ENCODE measurements around the gene ARL3.

Gene ARL3

DNA sequence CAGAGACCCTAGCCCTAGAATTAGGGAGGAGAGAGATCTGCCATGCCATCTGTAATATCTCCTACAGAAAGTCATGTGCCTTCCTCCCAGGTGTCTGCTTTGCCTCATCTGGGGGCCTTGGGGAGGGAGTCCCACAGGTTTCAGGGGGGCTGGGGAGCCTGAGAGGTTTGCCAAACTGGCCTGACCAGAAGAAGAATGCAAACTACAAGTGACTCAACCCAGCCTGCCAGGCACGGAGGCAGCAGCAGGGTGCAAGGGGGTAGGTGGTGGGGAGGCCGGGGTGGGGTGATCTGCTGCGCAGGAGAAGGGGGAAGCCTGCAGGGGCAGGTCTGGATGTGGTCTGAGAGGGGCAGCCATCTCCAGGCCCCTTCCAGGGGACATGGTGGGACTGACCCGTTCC, 79.5 kb downstream of the ARL3 start:
- DNase-seq (ENCODE audit: low spot score) = no peak

DNA sequence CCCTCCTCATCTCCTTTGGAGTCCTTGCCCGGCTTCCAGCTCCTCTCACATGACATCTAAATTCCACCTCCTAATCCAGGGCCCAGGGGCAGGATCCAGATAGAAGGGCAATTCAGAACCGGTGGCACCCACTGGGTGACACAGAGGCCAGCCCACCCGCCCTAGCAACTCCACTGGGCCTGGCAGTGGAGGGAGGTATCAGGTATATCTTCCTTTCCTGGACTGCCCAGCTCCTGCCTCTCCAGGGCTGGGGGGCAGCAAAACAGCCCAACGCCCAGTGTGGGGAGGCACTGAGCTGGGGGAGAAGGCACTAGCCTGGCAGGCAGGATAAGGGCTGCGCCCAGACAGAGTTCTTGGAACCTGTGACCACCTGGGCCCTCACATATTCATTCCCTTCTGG, 80.3 kb downstream of the ARL3 start:
- DNase-seq (ENCODE audit: low spot score) = no peak

DNA sequence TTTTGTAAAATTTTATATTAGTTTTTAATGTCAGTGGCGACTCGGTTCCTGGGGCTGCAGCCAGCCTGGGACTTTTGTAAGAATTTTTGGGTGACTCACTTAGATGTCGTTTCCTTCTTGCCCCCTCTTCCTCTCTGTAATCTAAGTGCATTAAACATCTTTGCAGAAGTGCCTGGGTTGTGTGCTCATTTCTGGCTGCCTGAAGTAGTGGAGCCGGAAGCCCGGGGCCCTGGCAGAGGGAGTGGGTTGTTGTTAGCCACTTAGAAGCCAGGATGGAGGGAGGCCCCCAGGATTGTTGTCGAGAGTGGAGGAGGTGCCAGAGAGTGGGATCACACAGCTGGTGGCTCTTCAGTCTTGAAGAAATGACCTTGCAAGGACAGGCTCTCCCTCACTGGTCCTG, 80.9 kb downstream of the ARL3 start:
- DNase-seq (ENCODE audit: low spot score) = no peak

DNA sequence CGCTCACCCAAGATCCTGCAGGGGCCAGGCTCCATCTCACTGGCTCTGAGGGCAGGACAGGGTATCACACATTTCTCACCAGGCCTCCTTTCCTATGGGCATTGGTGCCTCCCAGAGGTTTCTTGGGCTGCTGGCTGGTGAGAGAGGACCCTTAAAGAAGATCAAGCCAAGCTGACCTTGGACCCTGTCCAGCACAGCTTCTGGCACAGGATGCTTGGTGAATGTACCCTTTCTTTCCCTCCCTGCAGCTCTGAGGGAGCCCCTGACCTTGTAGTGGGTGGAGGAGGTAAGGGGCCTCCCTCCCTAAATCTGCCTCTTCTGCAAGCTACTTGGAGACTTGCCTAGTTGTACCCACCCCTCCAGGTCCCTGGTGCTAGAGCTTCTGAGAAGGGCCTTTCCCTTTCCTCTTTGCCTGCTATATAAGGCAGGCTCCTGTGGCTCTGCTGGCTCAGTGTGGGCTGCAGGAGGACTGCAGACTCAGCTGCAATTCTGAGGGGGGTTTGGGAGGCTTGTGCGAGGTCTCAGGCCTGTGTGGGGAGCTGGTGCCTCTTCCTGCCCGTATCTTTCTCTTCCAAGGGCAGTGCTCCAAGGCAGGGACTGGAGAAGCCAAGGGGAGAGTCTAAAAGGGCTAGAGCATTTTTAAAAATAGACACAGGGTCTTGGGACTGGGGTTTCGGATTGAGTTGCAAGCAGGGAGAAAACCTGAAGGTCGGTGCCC, 81.6 kb downstream of the ARL3 start:
- DNase-seq (ENCODE audit: low spot score) = no peak

DNA sequence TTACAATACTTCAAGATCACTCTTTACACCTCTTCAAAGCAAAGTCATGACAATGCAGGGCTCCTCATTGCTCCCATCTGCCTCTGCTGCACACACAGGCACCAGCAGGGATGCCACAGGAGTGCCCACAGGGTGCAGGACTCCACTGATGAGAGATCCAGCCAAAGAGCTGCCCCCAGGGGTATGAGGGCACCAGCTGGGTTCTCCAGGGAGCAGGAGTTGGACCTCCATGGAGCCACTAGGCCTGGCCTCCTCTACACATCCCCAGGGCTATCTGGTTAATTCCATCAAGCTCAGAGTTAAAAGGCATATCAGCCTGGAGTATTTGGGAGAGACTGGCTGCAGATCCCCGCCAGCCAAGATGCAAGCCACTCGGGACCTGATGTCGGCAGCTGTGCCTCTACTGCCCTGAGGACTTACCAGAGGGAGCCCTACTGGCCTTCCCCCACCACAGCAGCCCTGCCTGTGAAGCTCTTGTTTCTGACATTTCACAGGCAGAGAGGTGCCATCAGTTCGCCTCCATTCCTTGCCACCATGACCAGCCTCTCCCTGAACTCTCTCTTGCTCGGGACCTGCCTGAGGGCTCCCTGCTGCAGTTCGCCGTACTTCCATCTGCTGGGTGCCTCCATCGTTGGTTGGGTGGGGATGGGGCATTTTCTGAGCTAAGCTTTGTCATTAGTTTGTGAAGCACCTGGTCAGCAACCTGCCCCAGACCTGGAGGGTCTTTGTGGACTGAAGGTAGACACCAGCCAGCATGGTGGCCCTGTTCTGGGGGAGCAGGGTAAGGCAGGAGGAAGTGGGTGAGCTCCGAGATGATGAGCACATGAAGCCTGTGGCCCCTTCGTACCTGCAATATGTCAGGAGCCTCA, 82.4 kb downstream of the ARL3 start:
- no peak for DNase-seq (ENCODE audit: low spot score)

DNA sequence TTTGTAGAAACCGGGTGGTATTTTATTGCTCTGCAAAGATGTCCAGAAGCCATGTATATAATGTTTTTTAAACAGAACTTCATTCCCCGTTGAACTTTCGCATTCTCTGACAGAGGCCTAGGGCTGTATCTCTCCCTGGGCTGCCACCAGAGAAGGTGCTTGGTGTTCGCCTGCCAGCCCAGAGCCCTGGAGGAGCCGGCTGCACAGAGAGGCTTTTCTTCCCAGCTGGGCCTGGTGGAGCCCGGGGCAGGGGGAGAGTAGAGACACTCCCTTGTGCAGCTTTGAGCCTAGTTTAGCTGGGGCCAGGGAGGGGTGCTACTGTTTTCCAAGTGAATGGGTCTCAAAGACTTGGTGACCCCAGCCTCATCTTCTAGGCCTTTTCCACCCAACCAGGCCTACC, 83.5 kb downstream of the ARL3 start:
- DNase-seq (ENCODE audit: low spot score) = no peak

DNA sequence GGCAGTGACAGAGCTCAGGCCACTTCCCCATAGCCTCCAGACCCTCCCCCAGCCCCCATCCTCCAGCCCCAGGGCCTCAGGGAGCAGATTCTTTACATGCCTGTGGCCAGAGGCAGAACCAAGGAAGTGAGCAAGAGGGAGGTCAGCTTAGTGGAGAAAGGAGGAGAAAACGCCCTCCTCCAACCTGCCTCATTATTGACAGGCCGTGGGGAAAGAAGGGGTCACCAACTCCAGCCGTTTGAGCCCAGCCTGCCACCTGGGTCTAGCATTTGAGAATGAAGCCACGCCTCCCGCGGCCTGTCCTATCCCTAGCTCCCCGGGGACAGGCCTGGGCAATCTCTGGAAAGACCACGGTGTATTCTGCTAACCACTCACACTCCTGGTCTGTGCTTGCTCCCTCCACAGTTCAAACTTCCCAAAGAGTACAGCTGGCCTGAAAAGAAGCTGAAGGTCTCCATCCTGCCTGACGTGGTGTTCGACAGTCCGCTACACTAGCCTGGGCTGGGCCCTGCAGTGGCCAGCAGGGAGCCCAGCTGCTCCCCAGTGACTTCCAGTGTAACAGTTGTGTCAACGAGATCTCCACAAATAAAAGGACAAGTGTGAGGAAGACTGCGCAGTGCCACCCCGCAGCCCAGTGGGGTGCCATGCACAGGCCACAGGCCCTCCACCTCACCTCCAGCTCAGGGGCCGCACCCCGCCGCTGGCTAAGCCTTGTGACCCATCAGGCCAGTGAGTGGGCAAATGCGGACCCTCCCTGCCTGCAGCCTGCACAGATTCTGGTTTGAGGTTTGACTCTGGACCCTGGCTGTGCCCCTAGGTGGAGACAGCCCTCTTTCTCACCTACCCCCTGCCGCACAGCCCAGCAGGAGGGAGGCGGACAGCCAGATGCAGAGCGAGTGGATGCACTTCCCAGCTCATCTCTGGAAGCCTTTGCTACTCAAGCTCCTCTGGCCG, 84.3 kb downstream of the ARL3 start:
- peak; percentile 69 for DNase-seq (ENCODE audit: low spot score)

DNA sequence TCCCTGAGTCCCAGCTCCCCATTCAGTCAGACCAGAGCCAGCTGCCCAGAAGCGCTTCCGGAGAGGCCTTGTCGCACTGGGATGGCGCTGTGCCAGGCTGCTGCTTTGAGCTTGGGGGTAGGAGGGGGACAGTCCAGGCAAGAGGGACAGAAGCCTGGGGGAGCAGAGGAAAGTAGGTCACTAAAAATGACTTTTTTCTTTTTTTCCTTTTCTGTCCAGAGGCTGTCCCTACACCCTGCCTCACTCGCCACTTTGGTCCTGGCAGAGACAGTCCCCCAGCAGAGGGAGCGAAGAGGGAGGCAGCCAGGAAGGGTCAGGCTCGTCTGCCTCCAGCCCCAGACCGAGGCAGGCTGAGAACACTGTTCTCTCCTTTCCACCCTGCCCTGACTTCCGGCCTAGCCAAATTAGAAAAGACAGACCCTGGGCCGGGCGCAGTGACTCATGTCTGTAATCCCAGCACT, 85.7 kb downstream of the ARL3 start:
- DNase-seq (ENCODE audit: low spot score) = no peak

DNA sequence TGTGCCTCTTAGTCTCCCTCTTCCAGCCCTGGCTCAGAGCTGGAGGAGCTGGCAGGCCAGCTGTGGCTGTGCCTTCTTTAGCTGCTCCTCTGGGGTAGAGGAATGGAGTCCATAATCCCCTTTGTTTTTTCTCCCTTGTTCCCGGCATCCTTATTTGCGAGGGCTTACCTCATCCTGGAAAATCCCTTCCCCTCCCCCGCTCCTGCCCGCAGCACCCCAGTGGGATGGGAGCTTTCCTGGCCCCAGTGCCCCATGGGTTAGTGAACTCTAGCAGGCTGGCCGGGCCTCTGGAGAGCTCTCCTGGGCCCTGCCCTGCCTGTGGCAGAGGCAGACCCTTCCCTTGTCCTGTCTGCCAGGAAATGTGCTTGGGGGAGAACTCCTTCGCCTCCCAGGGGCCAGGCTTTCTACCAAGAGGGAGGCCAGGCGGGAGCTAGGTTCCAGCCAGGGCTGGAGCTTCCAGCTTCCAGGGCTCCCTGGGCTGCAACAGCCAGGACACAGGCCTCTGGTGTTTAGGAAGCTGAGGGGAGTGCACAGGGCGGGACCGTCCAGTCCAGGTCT, 86.4 kb downstream of the ARL3 start:
- DNase-seq (ENCODE audit: low spot score) = peak; percentile 81

DNA sequence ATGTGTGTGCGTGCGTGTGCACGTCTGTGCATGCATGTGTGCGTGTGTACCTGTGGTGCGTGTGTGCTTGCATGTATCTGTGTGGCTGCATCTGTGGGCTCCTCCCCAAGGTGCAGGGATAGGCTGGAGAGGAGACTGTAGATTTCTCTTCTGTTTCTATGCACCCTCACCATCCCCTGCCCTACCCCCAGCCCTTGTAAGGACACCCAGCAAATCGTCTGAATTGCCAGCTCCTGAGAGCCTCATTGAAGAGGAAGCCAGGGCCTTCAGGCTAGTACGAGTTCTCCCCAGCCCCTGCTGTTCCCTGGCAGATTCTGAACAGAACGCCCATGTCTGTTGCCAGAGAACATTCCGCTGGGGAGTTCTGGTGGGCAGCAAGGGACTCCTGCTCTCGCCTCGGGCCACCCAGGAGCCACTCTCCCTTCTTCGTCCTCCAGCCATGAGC, 86.9 kb downstream of the ARL3 start:
- DNase-seq (ENCODE audit: low spot score) = no peak

DNA sequence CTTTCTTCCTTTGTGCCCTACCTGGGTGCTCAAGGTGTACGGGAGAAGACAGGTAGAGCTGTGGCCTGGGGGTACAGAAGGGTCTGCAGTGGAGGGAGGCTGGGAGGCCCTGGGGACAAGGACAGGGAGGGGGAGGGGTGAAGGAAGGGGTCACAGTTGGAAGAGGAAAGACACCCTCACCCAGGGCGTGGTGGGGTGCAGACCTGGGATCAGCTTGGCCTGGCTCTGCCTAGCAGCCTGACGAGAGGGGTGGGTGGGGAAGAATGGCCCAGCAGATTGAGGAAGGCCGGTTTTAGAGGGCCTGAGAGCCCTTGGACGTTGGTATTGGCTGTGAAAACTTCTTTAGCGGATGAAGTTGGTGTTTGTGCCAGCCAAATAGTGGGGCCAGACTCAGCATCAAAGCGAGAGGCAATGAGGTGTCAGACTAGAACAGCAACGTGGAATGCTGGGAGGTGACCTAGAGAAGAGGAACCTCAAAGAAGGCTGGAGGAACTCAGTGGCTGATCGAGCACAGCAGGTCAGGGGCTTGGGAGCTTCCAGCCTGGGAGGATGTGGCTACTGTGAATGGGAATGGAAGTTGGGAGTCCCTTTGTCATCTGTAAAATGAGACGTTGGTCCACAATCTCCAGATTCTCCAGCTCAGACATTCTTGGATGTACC, 88.0 kb downstream of the ARL3 start:
- DNase-seq (ENCODE audit: low spot score) = no peak

DNA sequence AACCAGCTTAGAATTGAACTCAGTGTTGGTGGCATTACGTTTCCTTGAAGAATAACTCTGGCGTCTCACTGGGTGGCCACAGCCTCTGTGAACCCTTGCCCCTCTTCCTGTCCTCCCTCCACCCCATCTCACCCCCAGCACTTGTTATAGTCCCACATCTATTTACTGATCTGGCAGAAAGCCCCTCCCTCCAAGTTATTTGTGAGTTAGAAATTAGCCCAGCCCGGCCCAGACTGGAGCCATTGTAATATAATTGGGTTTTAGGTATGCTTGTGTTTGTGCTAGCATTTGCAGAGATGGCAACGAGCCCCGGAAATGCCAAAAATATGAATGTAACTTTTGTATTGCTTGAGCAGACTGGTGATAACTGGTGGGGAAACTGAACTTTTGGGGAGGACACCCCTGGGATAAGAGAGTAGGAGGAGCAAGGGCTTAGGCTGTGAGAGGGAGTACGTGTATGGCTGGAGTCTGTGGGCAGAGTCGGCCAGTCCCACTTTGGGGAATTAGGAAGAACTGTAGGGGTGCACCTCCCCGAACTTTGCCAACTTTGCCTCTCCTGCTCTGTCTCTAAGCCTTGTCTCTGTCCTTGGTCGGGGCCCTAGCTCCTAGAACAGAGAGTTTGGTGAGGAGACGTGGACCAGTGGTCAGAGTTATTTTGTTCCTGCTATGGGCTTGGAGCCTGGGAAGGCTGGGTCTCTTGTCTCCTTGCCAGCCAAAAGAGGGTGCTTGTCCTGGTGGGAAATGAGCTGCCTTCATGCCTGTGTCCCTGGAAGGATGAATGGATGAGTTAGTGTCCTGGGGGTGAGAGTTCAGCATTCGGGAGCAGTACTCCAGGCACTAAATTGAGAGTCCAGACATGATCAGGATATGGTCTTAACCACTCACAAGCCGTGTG, 89.2 kb downstream of the ARL3 start:
- no peak for DNase-seq (ENCODE audit: low spot score)

DNA sequence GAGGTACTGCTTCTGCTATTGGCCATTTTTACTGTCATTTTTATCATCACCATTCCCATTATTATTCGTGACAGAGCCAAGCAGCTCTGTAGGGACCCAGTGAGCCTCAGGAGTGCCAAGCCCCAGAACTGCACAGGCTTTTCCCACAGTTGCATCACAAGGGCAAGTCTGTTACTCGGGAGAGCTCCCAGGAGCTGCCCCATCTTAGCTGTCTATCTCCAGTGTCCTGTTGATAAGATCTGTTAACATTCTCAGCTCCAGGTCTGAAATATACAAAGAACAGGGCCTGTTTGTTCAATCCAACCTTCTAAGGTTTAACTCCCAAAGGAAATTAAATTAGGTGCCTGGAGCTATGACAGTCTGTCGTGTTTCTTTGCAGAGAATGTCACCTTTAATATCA, 90.1 kb downstream of the ARL3 start:
- no peak for DNase-seq (ENCODE audit: low spot score)
